ENCODE data around the gene ABHD4.

- no peak for TF ChIP-seq CTCF (IDR thresholded peaks at IDR 0.05)
- no peak for TF ChIP-seq POLR2A (IDR thresholded peaks at IDR 0.05)
Observed at GRCh38 chr14:22566845-22567244, 31.3 kb upstream of the ABHD4 start.
